ENCODE results near the gene CEP112. TPM values are rescaled to one million over a fixed set of nuclear protein-coding genes. Genes with fewer than 3 reads are reported as not detected.

Gene CEP112
- polyA plus RNA-seq, 1 donor (not counting 4 experiments of a cell fraction or from before 2014, with no cell fraction given) = 2.6 TPM

GRCh38 chr17:65851965-65852736, 339.8 kb downstream of the CEP112 start:
- DNase-seq (ENCODE audit: low read depth, low spot score) (no peak), FAIRE-seq (no peak)
- Histone ChIP-seq H3K9me1 (ENCODE audit: control insufficient read depth, extremely low read depth, insufficient read depth, low read length) (no peaks in the 10 kb centered on the region), H3K79me2 (ENCODE audit: control insufficient read depth, insufficient read depth, low read length) (no peaks in the 10 kb centered on the region), H3K27me3 (ENCODE audit: control insufficient read depth, extremely low read depth, insufficient read depth, low read length) (no peaks in the 10 kb centered on the region), H3K36me3 (ENCODE audit: control insufficient read depth in 2 of 2, extremely low read depth in 1 of 2, insufficient read depth in 2 of 2, low read length in 2 of 2) (no peaks in the 10 kb centered on the region), H3K4me1 (ENCODE audit: control insufficient read depth, extremely low read depth, insufficient read depth, low read length) (peaks cover 23% of the 10 kb centered on the region), H3K4me2 (ENCODE audit: control insufficient read depth, extremely low read depth, insufficient read depth, low read depth, low read length) (no peak overlapping the region), H4K20me1 (ENCODE audit: control insufficient read depth, extremely low read depth, insufficient read depth, low read length) (no peaks in the 10 kb centered on the region), H3K9ac (ENCODE audit: control insufficient read depth, extremely low read depth, insufficient read depth, low read length) (no peak overlapping the region), H3K27ac (ENCODE audit: control insufficient read depth, insufficient read depth, low read length) (no peak overlapping the region), H2AFZ (ENCODE audit: control insufficient read depth, low read length) (no peak overlapping the region), H3K9me3 (ENCODE audit: control insufficient read depth, low read depth, low read length) (no peaks in the 10 kb centered on the region), H3K4me3 (ENCODE audit: control insufficient read depth in 2 of 3, extremely low read depth in 1 of 3, insufficient read depth in 2 of 3, low read depth in 1 of 3, low read length in 3 of 3) (no peak overlapping the region)
- dilution Hi-C loops (cut with MboI; ENCODE audit: extremely low pct_ligation_motif_present, low sequenced_read_pairs) = no loop called here
- TF ChIP-seq CTCF (optimal IDR thresholded peaks at IDR 0.05 in 1 of 3, IDR thresholded peaks at IDR 0.05 in 1 of 3, conservative IDR thresholded peaks at IDR 0.05 in 1 of 3; ENCODE audit: extremely low read depth in 1 of 3, insufficient read depth in 2 of 3, low read length in 3 of 3) (no peak), EZH2 (IDR thresholded peaks at IDR 0.05; ENCODE audit: low read length) (no peak)

GRCh38 chr17:65850486-65850885, 341.4 kb downstream of the CEP112 start:
- no peaks in the 10 kb centered on the region for H3K9me3 ChIP-seq (ENCODE audit: control insufficient read depth, low read depth, low read length)
- DNase-seq (ENCODE audit: low read depth, low spot score) = peak; percentile 7
- H3K27me3 ChIP-seq (ENCODE audit: control insufficient read depth, extremely low read depth, insufficient read depth, low read length) = no peaks in the 10 kb centered on the region
- dilution Hi-C loops (cut with MboI; ENCODE audit: extremely low pct_ligation_motif_present, low sequenced_read_pairs) = no loop called here
- H3K79me2 ChIP-seq (ENCODE audit: control insufficient read depth, insufficient read depth, low read length) = no peaks in the 10 kb centered on the region
- no peak overlapping the region for H2AFZ ChIP-seq (ENCODE audit: control insufficient read depth, low read length)
- H4K20me1 ChIP-seq (ENCODE audit: control insufficient read depth, extremely low read depth, insufficient read depth, low read length) = no peaks in the 10 kb centered on the region
- H3K9ac ChIP-seq (ENCODE audit: control insufficient read depth, extremely low read depth, insufficient read depth, low read length) = no peak overlapping the region
- H3K4me1 ChIP-seq (ENCODE audit: control insufficient read depth, extremely low read depth, insufficient read depth, low read length) = peaks cover 17% of the 10 kb centered on the region
- FAIRE-seq = no peak
- H3K4me2 ChIP-seq (ENCODE audit: control insufficient read depth, extremely low read depth, insufficient read depth, low read depth, low read length) = no peak overlapping the region
- no peak overlapping the region for H3K27ac ChIP-seq (ENCODE audit: control insufficient read depth, insufficient read depth, low read length)
- no peaks in the 10 kb centered on the region for H3K9me1 ChIP-seq (ENCODE audit: control insufficient read depth, extremely low read depth, insufficient read depth, low read length)
- H3K4me3 ChIP-seq (ENCODE audit: control insufficient read depth in 2 of 3, extremely low read depth in 1 of 3, insufficient read depth in 2 of 3, low read depth in 1 of 3, low read length in 3 of 3) = no peak overlapping the region
- no peaks in the 10 kb centered on the region for H3K36me3 ChIP-seq (ENCODE audit: control insufficient read depth in 2 of 2, extremely low read depth in 1 of 2, insufficient read depth in 2 of 2, low read length in 2 of 2)
- no peak for TF ChIP-seq CTCF (optimal IDR thresholded peaks at IDR 0.05 in 1 of 3, IDR thresholded peaks at IDR 0.05 in 1 of 3, conservative IDR thresholded peaks at IDR 0.05 in 1 of 3; ENCODE audit: extremely low read depth in 1 of 3, insufficient read depth in 2 of 3, low read length in 3 of 3)
- no peak for TF ChIP-seq EZH2 (IDR thresholded peaks at IDR 0.05; ENCODE audit: low read length)

Measured in keratinocyte (primary cell).